Putamen (tissue), 1 donor: ENCODE results near the gene GALM.
"Not testable (repeated sequence)": the region's sequence is repeated elsewhere in the genome, so short reads cannot be mapped to it uniquely, and the experiment has no call there.

Experiments
- DNase-seq: peaks from one replicate; pipeline ENCODE4 v3.0.0-alpha.2; 2016; ENCODE audit warnings: low spot score

The GALM gene

GRCh38 chr2:38740851-38741731 lies 75.2 kb downstream of the GALM start:
- peak; percentile 49 for DNase-seq

- DNase-seq = no peak
Observed at GRCh38 chr2:38742797-38743559, 77.1 kb downstream of the GALM start.

GRCh38 chr2:38743672-38744398 lies 77.9 kb downstream of the GALM start:
- DNase-seq = no peak

GRCh38 chr2:38744399-38744780 lies 78.5 kb downstream of the GALM start:
- DNase-seq = no peak

GRCh38 chr2:38745267-38745666 lies 79.4 kb downstream of the GALM start:
- DNase-seq = no peak

GRCh38 chr2:38747007-38747424 lies 81.1 kb downstream of the GALM start:
- DNase-seq = no peak

- no peak for DNase-seq
Observed at GRCh38 chr2:38747819-38748218, 81.9 kb downstream of the GALM start.

- DNase-seq = no peak
Observed at GRCh38 chr2:38748391-38748790, 82.5 kb downstream of the GALM start.

- no peak for DNase-seq
Observed at GRCh38 chr2:38748943-38749804, 83.3 kb downstream of the GALM start.

GRCh38 chr2:38750011-38750890 lies 84.3 kb downstream of the GALM start:
- DNase-seq = peak; percentile 57

GRCh38 chr2:38750891-38751595 lies 85.1 kb downstream of the GALM start, which contains the start of gene SRSF7:
Gene SRSF7 (minus strand): TSS chr2:38751361. CDS start chr2:38751256, 105 bp downstream.
- peak; percentile 97 for DNase-seq

- DNase-seq = no peak
Observed at GRCh38 chr2:38751596-38752410, 85.9 kb downstream of the GALM start.

- DNase-seq = no peak
Observed at GRCh38 chr2:38754049-38754448, 88.1 kb downstream of the GALM start.

GRCh38 chr2:38754506-38754905 lies 88.6 kb downstream of the GALM start:
- no peak for DNase-seq

GRCh38 chr2:38755891-38756290 lies 90.0 kb downstream of the GALM start:
- DNase-seq = not testable (repeated sequence)

GRCh38 chr2:38763228-38763627 lies 97.3 kb downstream of the GALM start:
- DNase-seq = no peak

- no peak for DNase-seq
Observed at GRCh38 chr2:38763728-38764127, 97.8 kb downstream of the GALM start.

GRCh38 chr2:38765149-38765548 lies 99.2 kb downstream of the GALM start:
- no peak for DNase-seq

GRCh38 chr2:38765551-38765950 lies 99.6 kb downstream of the GALM start:
- DNase-seq = no peak
